HUES48 (cell line): ENCODE data around the gene ACTRT2.

Experiments
- H3K27ac ChIP-seq: one replicate; pipeline ENCODE4 v1.7.0; 2013; ENCODE audit warnings: low read depth, low read length, inconsistent platforms
- H3K27me3 ChIP-seq: 2 replicates; pipeline ENCODE4 v1.6.1; 2013; ENCODE audit warnings: mild to moderate bottlenecking, low read length; ENCODE audit not compliant: control insufficient read depth, insufficient read depth
- H3K36me3 ChIP-seq: 2 replicates; pipeline ENCODE4 v1.6.1; 2013; ENCODE audit warnings: low read length; ENCODE audit not compliant: control insufficient read depth, insufficient read depth
- H3K4me1 ChIP-seq: 2 replicates; pipeline ENCODE4 v1.6.1; 2013; ENCODE audit warnings: mild to moderate bottlenecking, low read length; ENCODE audit not compliant: control insufficient read depth, insufficient read depth
- H3K4me3 ChIP-seq: 2 replicates; pipeline ENCODE4 v1.5.1; 2013; ENCODE audit warnings: mild to moderate bottlenecking, low read depth, low read length
- H3K9ac ChIP-seq: 2 replicates; pipeline ENCODE4 v1.6.1; 2013; ENCODE audit warnings: mild to moderate bottlenecking, low read depth, low read length, moderate library complexity
- H3K9me3 ChIP-seq: 2 replicates; pipeline ENCODE4 v1.6.1; 2013; ENCODE audit warnings: low read length; ENCODE audit not compliant: control insufficient read depth, insufficient read depth

ACTRT2 gene

GRCh38 chr1:3036447-3037280 is 15.4 kb downstream of the ACTRT2 start:
- no peak overlapping the region for H3K27ac ChIP-seq
- no peaks in the 10 kb centered on the region for H3K4me1 ChIP-seq
- H3K9ac ChIP-seq = no peak overlapping the region
- no peaks in the 10 kb centered on the region for H3K9me3 ChIP-seq
- H3K4me3 ChIP-seq = no peak overlapping the region
- H3K27me3 ChIP-seq = no peaks in the 10 kb centered on the region
- H3K36me3 ChIP-seq = no peaks in the 10 kb centered on the region

- H3K27ac ChIP-seq = no peak overlapping the region
- H3K27me3 ChIP-seq = no peaks in the 10 kb centered on the region
- H3K4me1 ChIP-seq = no peaks in the 10 kb centered on the region
- no peak overlapping the region for H3K9ac ChIP-seq
- no peaks in the 10 kb centered on the region for H3K36me3 ChIP-seq
- H3K9me3 ChIP-seq = no peaks in the 10 kb centered on the region
- H3K4me3 ChIP-seq = no peak overlapping the region
These were observed 16.2 kb downstream of the ACTRT2 start for GRCh38 chr1:3037281-3038040.

GRCh38 chr1:3038113-3038551 is 16.9 kb downstream of the ACTRT2 start:
- Histone ChIP-seq H3K9me3 (no peaks in the 10 kb centered on the region; the same call in 1 of the 2 replicates), H3K27me3 (no peaks in the 10 kb centered on the region), H3K4me3 (no peak overlapping the region)

GRCh38 chr1:3038571-3039181 is 17.4 kb downstream of the ACTRT2 start:
- H3K9ac ChIP-seq = no peak overlapping the region
- no peaks in the 10 kb centered on the region for H3K36me3 ChIP-seq
- no peaks in the 10 kb centered on the region; the same call in 1 of the 2 replicates for H3K9me3 ChIP-seq

More at GRCh38 chr1:3038113-3038551, 16.9 kb downstream of the ACTRT2 start:
- H3K4me1 ChIP-seq = no peaks in the 10 kb centered on the region
- no peaks in the 10 kb centered on the region for H3K36me3 ChIP-seq
- H3K9ac ChIP-seq = no peak overlapping the region
- H3K27ac ChIP-seq = no peak overlapping the region

GRCh38 chr1:3040004-3040403 is 18.7 kb downstream of the ACTRT2 start:
- no peaks in the 10 kb centered on the region; the same call in 1 of the 2 replicates for H3K9me3 ChIP-seq
- no peak overlapping the region for H3K9ac ChIP-seq
- H3K27ac ChIP-seq = no peak overlapping the region
- no peaks in the 10 kb centered on the region for H3K36me3 ChIP-seq
- no peaks in the 10 kb centered on the region for H3K27me3 ChIP-seq
- H3K4me1 ChIP-seq = no peaks in the 10 kb centered on the region
- H3K4me3 ChIP-seq = no peak overlapping the region

More at GRCh38 chr1:3038571-3039181, 17.4 kb downstream of the ACTRT2 start:
- H3K4me1 ChIP-seq = no peaks in the 10 kb centered on the region
- no peak overlapping the region for H3K27ac ChIP-seq
- no peaks in the 10 kb centered on the region for H3K27me3 ChIP-seq
- H3K4me3 ChIP-seq = no peak overlapping the region

GRCh38 chr1:3042481-3042880 is 21.2 kb downstream of the ACTRT2 start:
- Histone ChIP-seq H3K9ac (no peak overlapping the region), H3K4me3 (no peak overlapping the region), H3K27me3 (no peaks in the 10 kb centered on the region), H3K27ac (no peak overlapping the region), H3K4me1 (no peaks in the 10 kb centered on the region), H3K9me3 (no peaks in the 10 kb centered on the region; the same call in 1 of the 2 replicates), H3K36me3 (no peaks in the 10 kb centered on the region)

GRCh38 chr1:3049164-3049563 is 27.9 kb downstream of the ACTRT2 start:
- Histone ChIP-seq H3K27me3 (no peaks in the 10 kb centered on the region), H3K4me1 (no peaks in the 10 kb centered on the region), H3K27ac (no peak overlapping the region), H3K9ac (no peak overlapping the region), H3K4me3 (no peak overlapping the region), H3K9me3 (no peaks in the 10 kb centered on the region), H3K36me3 (no peaks in the 10 kb centered on the region)

- no peaks in the 10 kb centered on the region for H3K9me3 ChIP-seq
These were observed 28.6 kb downstream of the ACTRT2 start for GRCh38 chr1:3049905-3050304.

GRCh38 chr1:3050603-3051002 is 29.3 kb downstream of the ACTRT2 start:
- Histone ChIP-seq H3K4me3 (no peak overlapping the region), H3K9ac (no peak overlapping the region), H3K36me3 (no peaks in the 10 kb centered on the region), H3K27me3 (no peaks in the 10 kb centered on the region), H3K9me3 (no peaks in the 10 kb centered on the region), H3K4me1 (no peaks in the 10 kb centered on the region), H3K27ac (no peak overlapping the region)

More at GRCh38 chr1:3049905-3050304, 28.6 kb downstream of the ACTRT2 start:
- Histone ChIP-seq H3K27me3 (no peaks in the 10 kb centered on the region), H3K27ac (no peak overlapping the region), H3K4me3 (no peak overlapping the region), H3K9ac (no peak overlapping the region), H3K36me3 (no peaks in the 10 kb centered on the region), H3K4me1 (no peaks in the 10 kb centered on the region)

GRCh38 chr1:3051270-3052268 is 30.3 kb downstream of the ACTRT2 start:
- H3K27ac ChIP-seq = no peak overlapping the region
- H3K4me3 ChIP-seq = no peak overlapping the region
- no peaks in the 10 kb centered on the region for H3K36me3 ChIP-seq
- no peaks in the 10 kb centered on the region for H3K9me3 ChIP-seq
- H3K4me1 ChIP-seq = no peaks in the 10 kb centered on the region
- H3K27me3 ChIP-seq = no peaks in the 10 kb centered on the region
- H3K9ac ChIP-seq = no peak overlapping the region
